Muscle layer of colon (tissue), 2 donors: Measurements from ENCODE around the gene RPS6KA1.

Experiments
- H3K27ac ChIP-seq: one replicate; pipeline ENCODE4 v1.7.0; 2013; ENCODE audit warnings: low read depth, mild to moderate bottlenecking, low read length, moderate library complexity
- H3K27me3 ChIP-seq, 2 donors: one replicate each; pipeline ENCODE4 v1.7.0; 2013; ENCODE audit warnings: low read length in 2 of 2, mild to moderate bottlenecking in 2 of 2; ENCODE audit not compliant: insufficient read depth in 2 of 2, control insufficient read depth in 1 of 2
- H3K36me3 ChIP-seq: one replicate; pipeline ENCODE4 v1.7.0; 2013; ENCODE audit warnings: mild to moderate bottlenecking, low read length; ENCODE audit not compliant: insufficient read depth
- H3K4me1 ChIP-seq: one replicate; pipeline ENCODE4 v1.7.0; 2013; ENCODE audit warnings: mild to moderate bottlenecking, low read length; ENCODE audit not compliant: insufficient read depth
- H3K4me3 ChIP-seq, 2 donors: one replicate each; pipeline ENCODE4 v1.7.0; 2013; ENCODE audit warnings: low read length in 2 of 2, low read depth in 1 of 2, mild to moderate bottlenecking in 1 of 2, moderate library complexity in 1 of 2
- H3K9ac ChIP-seq: one replicate; pipeline ENCODE4 v1.7.0; 2013; ENCODE audit warnings: low read length
- H3K9me3 ChIP-seq: one replicate; pipeline ENCODE4 v1.7.0; 2013; ENCODE audit warnings: mild to moderate bottlenecking, low read length
- donor health status: abdominal sarcoma.
- donor health status: Adenocarcinoma of cecum.

The RPS6KA1 gene

DNA sequence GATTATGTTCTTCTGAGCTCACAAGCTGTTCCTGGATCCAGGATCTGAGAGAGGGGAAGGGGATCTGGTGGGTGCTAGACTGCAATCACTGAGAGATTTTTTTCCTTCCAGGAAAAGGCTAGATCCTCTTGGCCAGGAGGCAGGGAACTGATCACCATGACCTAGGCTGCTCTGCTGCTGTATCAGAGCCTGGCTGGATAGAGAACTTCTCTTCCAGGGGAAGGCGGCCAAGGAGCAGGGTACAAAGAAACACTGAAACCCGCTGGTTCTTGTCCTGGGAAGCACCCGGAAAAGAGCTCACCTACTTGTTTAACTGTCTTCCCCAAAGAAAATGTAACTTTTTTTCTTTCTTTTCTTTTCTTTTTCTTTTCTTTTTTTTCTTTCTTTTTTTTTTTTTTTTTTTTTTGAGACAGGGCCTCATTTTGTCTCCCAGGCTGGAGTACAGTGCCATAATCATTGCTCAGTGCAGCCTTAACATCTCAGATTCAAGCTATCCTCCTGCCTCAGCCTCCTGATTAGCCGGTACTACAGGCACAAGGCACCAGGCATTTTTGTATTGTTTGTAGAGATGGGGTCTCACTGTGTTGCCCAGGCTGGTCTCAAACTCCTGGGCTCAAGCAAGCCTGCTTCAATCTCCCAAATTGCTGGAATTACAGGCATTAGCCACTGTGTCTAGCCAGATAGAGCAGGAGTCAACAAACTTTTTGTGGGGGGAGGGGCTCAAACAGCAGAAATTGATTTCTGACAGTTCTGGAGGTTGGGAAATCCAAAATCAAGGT is 12.4 kb upstream of the RPS6KA1 start:
- H3K9me3 ChIP-seq, result no peaks in the 10 kb centered on the region
- no peak overlapping the region for H3K4me3 ChIP-seq

GRCh38 chr1:26517766-26518049 is 11.9 kb upstream of the RPS6KA1 start:
- H3K36me3 ChIP-seq, result no peaks in the 10 kb centered on the region
- H3K27me3 ChIP-seq, result no peaks in the 10 kb centered on the region
- no peaks in the 10 kb centered on the region for H3K4me1 ChIP-seq
- H3K9me3 ChIP-seq, result no peaks in the 10 kb centered on the region
- H3K4me3 ChIP-seq, result no peak overlapping the region
- H3K9ac ChIP-seq, result no peak overlapping the region
- H3K27ac ChIP-seq, result no peak overlapping the region

More for the DNA sequence above, 12.4 kb upstream of the RPS6KA1 start:
- H3K36me3 ChIP-seq, result no peaks in the 10 kb centered on the region
- no peaks in the 10 kb centered on the region for H3K27me3 ChIP-seq
- no peak overlapping the region for H3K9ac ChIP-seq
- no peaks in the 10 kb centered on the region for H3K4me1 ChIP-seq
- H3K27ac ChIP-seq, result no peak overlapping the region

DNA sequence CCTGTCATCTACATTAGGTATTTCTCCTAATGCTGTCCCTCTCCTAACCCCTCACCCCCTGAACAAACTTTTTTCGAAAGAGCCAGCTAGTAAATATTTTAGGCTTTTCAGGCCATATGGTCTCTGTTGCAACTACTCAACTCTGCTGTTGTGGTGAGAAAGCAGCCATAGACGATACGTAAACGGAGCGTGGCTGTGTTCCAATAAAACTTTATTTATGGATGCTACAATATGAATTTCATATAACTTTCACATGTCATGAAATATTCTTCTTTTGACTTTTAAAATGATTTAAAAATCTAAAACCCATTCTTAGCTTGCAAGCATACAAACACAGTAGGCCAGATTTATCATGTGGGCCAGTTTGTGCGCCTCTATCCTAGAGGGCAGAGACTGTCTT is 11.2 kb upstream of the RPS6KA1 start:
- Histone ChIP-seq H3K36me3 (no peaks in the 10 kb centered on the region), H3K27ac (no peak overlapping the region), H3K4me1 (no peaks in the 10 kb centered on the region)

DNA sequence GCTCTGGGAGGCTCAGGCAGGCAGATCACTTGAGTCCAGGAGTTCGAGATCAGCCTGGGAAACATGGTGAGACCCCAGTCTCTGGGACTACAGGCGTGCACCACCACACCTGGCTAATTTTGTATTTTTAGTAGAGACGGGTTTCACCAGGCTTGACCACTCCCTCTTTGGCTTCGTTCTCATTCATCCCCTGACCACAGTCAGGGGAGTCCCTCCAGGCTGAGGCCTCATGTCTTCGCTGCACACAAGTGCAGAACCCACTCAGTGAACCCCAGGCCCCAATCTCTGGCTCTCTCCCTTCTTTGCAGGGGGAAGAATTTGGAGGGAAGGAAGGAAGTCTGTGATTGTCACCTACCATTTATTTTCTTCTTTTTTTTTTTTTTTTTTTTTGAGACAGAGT is 9.2 kb upstream of the RPS6KA1 start:
- Histone ChIP-seq H3K4me1 (no peaks in the 10 kb centered on the region), H3K9ac (no peak overlapping the region), H3K4me3 (no peak overlapping the region), H3K27ac (no peak overlapping the region), H3K36me3 (no peaks in the 10 kb centered on the region), H3K27me3 (no peaks in the 10 kb centered on the region), H3K9me3 (no peaks in the 10 kb centered on the region)

More for the DNA sequence above, 11.2 kb upstream of the RPS6KA1 start:
- no peaks in the 10 kb centered on the region for H3K27me3 ChIP-seq
- no peaks in the 10 kb centered on the region for H3K9me3 ChIP-seq
- no peak overlapping the region for H3K9ac ChIP-seq
- no peak overlapping the region for H3K4me3 ChIP-seq

DNA sequence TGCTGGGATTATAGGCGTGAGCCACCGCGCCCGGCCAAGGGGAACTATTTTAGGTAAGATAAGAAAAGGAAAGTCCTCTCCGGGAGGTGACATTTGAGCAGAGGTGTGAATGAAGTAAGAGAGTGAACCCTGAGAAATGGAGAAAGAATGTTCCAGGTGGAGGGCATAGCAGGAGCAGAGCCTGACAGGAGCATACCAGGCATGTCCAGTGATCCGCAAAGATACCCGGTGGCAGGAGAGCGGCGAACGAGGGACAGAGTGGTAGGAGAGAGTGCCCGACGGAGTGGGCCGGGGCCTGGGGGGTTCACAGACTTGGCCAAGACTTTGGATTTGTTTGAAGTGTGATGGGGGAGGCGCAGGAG is 7.9 kb upstream of the RPS6KA1 start:
- no peak overlapping the region for H3K4me3 ChIP-seq
- no peaks in the 10 kb centered on the region for H3K27me3 ChIP-seq
- H3K27ac ChIP-seq, result no peak overlapping the region
- H3K9ac ChIP-seq, result no peak overlapping the region
- no peaks in the 10 kb centered on the region for H3K4me1 ChIP-seq
- no peaks in the 10 kb centered on the region for H3K36me3 ChIP-seq
- H3K9me3 ChIP-seq, result no peaks in the 10 kb centered on the region

GRCh38 chr1:26522073-26522472 is 7.5 kb upstream of the RPS6KA1 start:
- no peak overlapping the region for H3K27ac ChIP-seq
- no peaks in the 10 kb centered on the region for H3K27me3 ChIP-seq
- H3K9me3 ChIP-seq, result no peaks in the 10 kb centered on the region
- H3K4me1 ChIP-seq, result no peaks in the 10 kb centered on the region
- no peak overlapping the region for H3K4me3 ChIP-seq
- no peak overlapping the region for H3K9ac ChIP-seq
- H3K36me3 ChIP-seq, result no peaks in the 10 kb centered on the region

DNA sequence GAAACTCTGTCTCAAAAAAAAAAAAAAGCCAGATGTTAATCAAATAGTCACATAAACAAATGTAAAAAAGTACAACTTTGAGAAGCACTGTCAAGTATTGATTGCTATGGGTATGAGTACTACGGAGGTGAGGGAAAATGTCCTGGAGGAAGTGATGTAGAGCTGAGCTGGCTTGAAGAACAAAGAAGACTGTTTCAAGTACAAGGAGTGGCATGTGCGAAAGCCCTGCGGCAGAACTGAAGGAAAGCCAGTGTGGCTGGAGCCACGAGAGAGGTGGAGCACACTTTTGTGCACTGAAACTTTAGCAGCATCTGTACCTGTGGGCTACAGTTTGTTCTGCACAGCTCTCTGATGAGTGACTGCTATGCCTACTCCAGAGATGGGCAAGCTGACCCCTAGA is 5.4 kb upstream of the RPS6KA1 start:
- no peaks in the 10 kb centered on the region for H3K36me3 ChIP-seq
- H3K4me1 ChIP-seq, result no peaks in the 10 kb centered on the region
- H3K9me3 ChIP-seq, result no peaks in the 10 kb centered on the region
- H3K9ac ChIP-seq, result no peak overlapping the region
- no peak overlapping the region for H3K4me3 ChIP-seq
- H3K27me3 ChIP-seq, result no peaks in the 10 kb centered on the region
- H3K27ac ChIP-seq, result no peak overlapping the region

DNA sequence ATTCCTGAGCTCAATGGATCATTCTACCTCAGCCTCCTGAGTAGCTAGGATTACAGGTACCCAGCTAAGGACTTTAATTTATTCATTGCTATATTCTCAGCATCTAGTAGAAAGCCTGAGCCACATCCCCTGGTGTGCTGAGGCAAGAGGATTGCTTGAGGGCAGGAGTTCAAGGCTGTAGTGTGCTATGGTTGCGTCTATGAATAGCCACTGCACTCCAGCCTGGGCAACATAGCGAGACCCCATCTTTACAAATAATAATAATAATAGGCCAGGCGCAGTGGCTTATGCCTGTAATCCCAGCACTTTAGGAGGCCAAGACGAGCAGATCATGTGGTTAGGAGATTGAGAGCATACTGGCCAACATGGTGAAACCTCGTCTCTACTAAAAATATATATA is 3.3 kb upstream of the RPS6KA1 start:
- no peak overlapping the region for H3K4me3 ChIP-seq
- no peaks in the 10 kb centered on the region for H3K9me3 ChIP-seq
- no peak overlapping the region for H3K9ac ChIP-seq
- H3K4me1 ChIP-seq, result no peaks in the 10 kb centered on the region
- H3K27ac ChIP-seq, result no peak overlapping the region
- peaks cover 0 to 9% of the 10 kb centered on the region in 2 donors for H3K27me3 ChIP-seq
- H3K36me3 ChIP-seq, result no peaks in the 10 kb centered on the region

DNA sequence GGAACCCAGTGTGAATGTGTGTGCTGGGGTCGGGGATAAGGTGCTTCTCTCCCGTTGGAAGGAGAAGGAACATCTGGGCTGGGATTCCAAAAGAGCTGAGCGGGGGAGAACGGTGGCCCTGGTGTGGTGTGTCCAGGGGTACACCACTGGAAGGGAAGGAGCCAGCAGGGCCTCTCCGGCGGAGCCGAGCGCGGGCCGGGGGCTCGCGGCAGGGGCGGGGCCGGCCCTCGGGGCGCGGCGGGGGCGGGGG is 231 bp upstream of the RPS6KA1 start:
- H3K9ac ChIP-seq, result no peak overlapping the region

GRCh38 chr1:26530410-26530894 is 891 bp downstream of the RPS6KA1 start:
- no peak overlapping the region for H3K9ac ChIP-seq
- H3K27me3 ChIP-seq, result peaks cover 0 to 9% of the 10 kb centered on the region in 2 donors
- H3K4me1 ChIP-seq, result no peaks in the 10 kb centered on the region
- no peaks in the 10 kb centered on the region for H3K36me3 ChIP-seq
- no peak overlapping the region for H3K27ac ChIP-seq
- no peaks in the 10 kb centered on the region for H3K9me3 ChIP-seq
- peak overlapping the region; percentile 54 to 60 for H3K4me3 ChIP-seq

More for the DNA sequence above, 231 bp upstream of the RPS6KA1 start:
- Histone ChIP-seq H3K36me3 (no peaks in the 10 kb centered on the region), H3K27ac (no peak overlapping the region), H3K27me3 (peaks cover 0 to 9% of the 10 kb centered on the region in 2 donors), H3K4me3 (no peak overlapping the region), H3K4me1 (no peaks in the 10 kb centered on the region), H3K9me3 (no peaks in the 10 kb centered on the region)

DNA sequence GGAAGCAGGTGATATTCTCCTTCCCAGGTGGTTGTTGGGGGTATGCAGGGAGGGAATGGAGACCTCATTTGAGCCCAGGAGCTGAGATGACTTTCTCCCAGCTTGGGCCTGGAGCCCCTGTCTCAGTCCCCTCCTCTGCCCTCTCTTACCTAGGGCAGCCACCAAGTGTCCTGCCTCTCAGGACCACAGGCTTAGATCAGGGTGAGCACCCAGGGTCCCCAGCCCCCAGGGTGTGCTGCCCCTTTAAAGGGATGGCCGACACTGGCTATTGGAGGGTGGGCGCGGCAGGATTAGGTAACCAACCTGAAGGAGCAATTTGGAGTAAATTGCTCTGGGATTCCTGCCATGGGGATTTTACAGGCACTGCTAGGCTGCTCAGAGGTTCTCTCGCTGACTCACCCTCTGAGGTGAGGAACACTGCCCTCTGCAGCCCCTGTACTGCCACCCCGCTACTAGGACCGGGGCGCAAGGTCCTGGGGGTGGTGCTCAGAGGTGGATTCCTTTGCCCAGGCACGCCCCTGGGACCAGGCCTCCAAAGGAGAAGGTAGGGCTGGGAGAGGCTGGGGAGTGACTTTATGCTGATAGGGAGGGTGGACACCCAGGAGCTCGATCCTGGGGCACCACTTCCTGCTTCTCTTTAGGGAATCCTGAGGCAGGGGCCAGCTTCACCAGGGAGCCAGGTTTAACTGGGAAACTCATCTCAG is 1.5 kb downstream of the RPS6KA1 start:
- H3K27me3 ChIP-seq, result peaks cover 0 to 9% of the 10 kb centered on the region in 2 donors
- H3K4me1 ChIP-seq, result no peaks in the 10 kb centered on the region
- H3K4me3 ChIP-seq, result peak overlapping the region in 1 of 2 donors; percentile 60
- H3K9ac ChIP-seq, result no peak overlapping the region
- no peak overlapping the region for H3K27ac ChIP-seq
- H3K9me3 ChIP-seq, result no peaks in the 10 kb centered on the region
- no peaks in the 10 kb centered on the region for H3K36me3 ChIP-seq

- Histone ChIP-seq H3K27ac (no peak overlapping the region), H3K4me1 (no peaks in the 10 kb centered on the region), H3K27me3 (peaks cover 0 to 9% of the 10 kb centered on the region in 2 donors), H3K9ac (no peak overlapping the region), H3K9me3 (no peaks in the 10 kb centered on the region), H3K36me3 (no peaks in the 10 kb centered on the region), H3K4me3 (no peak overlapping the region)
These were observed 2.1 kb downstream of the RPS6KA1 start for GRCh38 chr1:26531651-26532131.
